HL-60 (cell line): ENCODE measurements around the gene RBPJL.

ENCODE experiments used
- DNase-seq, 2 experiments: peaks; one replicate each; pipeline ENCODE4 v3.0.0-alpha.2; 2010 to 2020; ENCODE audit warnings: low read depth in 1 of 2, low spot score in 1 of 2
- H3K27ac ChIP-seq: fragments of 250-450 bp; sonication (Bioruptor Pico); replicated peaks from 2 replicates; pipeline ENCODE4 v1.5.1; 2020; ENCODE audit warnings: mild to moderate bottlenecking, moderate library complexity
- H3K27me3 ChIP-seq: fragments of 250-450 bp; sonication (Bioruptor Pico); 2 replicates; pipeline ENCODE4 v1.5.1; 2021; ENCODE audit warnings: mild to moderate bottlenecking, moderate library complexity; ENCODE audit not compliant: insufficient read depth, poor library complexity, severe bottlenecking
- H3K4me3 ChIP-seq: replicated peaks from 2 replicates; pipeline ENCODE4 v1.5.1; 2011; ENCODE audit warnings: mild to moderate bottlenecking, control low read depth, low read length; ENCODE audit not compliant: insufficient read depth
- GABPA ChIP-seq: IDR thresholded peaks from 2 replicates; pipeline ENCODE4 v1.6.1; 2012; ENCODE audit warnings: low read depth
- POLR2AphosphoS5 ChIP-seq: IDR thresholded peaks from 2 replicates; pipeline ENCODE4 v1.6.1; 2012; ENCODE audit warnings: low read depth
- SPI1 ChIP-seq: IDR thresholded peaks from 2 replicates; pipeline ENCODE4 v1.6.1; 2012; ENCODE audit warnings: low read depth, mild to moderate bottlenecking, borderline replicate concordance
- TF ChIP-seq, protein P1 (sequence below): IDR thresholded peaks from one replicate; pipeline ENCODE4 v1.5.1; 2011; ENCODE audit warnings: low read length, control low read depth, inconsistent platforms; ENCODE audit not compliant: insufficient read depth
- TF ChIP-seq, protein P2 (sequence below): IDR thresholded peaks from 2 replicates; pipeline ENCODE4 v1.6.1; 2012; ENCODE audit warnings: low read depth; ENCODE audit not compliant: insufficient replicate concordance

RBPJL gene

GRCh38 chr20:45340236-45340847 lies 33.7 kb downstream of the RBPJL start:
- Histone ChIP-seq H3K4me3 (no peak overlapping the region), H3K27me3 (no peaks in the 10 kb centered on the region), H3K27ac (no peak overlapping the region)
- no peak for DNase-seq
- TF ChIP-seq, protein P1, sequence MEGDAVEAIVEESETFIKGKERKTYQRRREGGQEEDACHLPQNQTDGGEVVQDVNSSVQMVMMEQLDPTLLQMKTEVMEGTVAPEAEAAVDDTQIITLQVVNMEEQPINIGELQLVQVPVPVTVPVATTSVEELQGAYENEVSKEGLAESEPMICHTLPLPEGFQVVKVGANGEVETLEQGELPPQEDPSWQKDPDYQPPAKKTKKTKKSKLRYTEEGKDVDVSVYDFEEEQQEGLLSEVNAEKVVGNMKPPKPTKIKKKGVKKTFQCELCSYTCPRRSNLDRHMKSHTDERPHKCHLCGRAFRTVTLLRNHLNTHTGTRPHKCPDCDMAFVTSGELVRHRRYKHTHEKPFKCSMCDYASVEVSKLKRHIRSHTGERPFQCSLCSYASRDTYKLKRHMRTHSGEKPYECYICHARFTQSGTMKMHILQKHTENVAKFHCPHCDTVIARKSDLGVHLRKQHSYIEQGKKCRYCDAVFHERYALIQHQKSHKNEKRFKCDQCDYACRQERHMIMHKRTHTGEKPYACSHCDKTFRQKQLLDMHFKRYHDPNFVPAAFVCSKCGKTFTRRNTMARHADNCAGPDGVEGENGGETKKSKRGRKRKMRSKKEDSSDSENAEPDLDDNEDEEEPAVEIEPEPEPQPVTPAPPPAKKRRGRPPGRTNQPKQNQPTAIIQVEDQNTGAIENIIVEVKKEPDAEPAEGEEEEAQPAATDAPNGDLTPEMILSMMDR: no peak
- no peak for TF ChIP-seq GABPA
- TF ChIP-seq, protein P2, sequence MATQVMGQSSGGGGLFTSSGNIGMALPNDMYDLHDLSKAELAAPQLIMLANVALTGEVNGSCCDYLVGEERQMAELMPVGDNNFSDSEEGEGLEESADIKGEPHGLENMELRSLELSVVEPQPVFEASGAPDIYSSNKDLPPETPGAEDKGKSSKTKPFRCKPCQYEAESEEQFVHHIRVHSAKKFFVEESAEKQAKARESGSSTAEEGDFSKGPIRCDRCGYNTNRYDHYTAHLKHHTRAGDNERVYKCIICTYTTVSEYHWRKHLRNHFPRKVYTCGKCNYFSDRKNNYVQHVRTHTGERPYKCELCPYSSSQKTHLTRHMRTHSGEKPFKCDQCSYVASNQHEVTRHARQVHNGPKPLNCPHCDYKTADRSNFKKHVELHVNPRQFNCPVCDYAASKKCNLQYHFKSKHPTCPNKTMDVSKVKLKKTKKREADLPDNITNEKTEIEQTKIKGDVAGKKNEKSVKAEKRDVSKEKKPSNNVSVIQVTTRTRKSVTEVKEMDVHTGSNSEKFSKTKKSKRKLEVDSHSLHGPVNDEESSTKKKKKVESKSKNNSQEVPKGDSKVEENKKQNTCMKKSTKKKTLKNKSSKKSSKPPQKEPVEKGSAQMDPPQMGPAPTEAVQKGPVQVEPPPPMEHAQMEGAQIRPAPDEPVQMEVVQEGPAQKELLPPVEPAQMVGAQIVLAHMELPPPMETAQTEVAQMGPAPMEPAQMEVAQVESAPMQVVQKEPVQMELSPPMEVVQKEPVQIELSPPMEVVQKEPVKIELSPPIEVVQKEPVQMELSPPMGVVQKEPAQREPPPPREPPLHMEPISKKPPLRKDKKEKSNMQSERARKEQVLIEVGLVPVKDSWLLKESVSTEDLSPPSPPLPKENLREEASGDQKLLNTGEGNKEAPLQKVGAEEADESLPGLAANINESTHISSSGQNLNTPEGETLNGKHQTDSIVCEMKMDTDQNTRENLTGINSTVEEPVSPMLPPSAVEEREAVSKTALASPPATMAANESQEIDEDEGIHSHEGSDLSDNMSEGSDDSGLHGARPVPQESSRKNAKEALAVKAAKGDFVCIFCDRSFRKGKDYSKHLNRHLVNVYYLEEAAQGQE: no peak
- TF ChIP-seq POLR2AphosphoS5: no peak
- no peak for TF ChIP-seq SPI1

- no peak for DNase-seq
- Histone ChIP-seq H3K4me3 (no peak overlapping the region), H3K27ac (no peak overlapping the region), H3K27me3 (no peaks in the 10 kb centered on the region)
- no peak for TF ChIP-seq SPI1
- no peak for TF ChIP-seq GABPA
- TF ChIP-seq, protein P2: no peak
- TF ChIP-seq, protein P1: no peak
- TF ChIP-seq POLR2AphosphoS5: no peak
Observed at GRCh38 chr20:45340951-45341350, 34.3 kb downstream of the RBPJL start.

GRCh38 chr20:45341579-45341938 lies 34.9 kb downstream of the RBPJL start:
- no peak for DNase-seq
- no peak overlapping the region for H3K27ac ChIP-seq
- H3K4me3 ChIP-seq: no peak overlapping the region
- H3K27me3 ChIP-seq: peaks cover under 1% of the 10 kb centered on the region
- no peak for TF ChIP-seq SPI1
- no peak for TF ChIP-seq GABPA
- TF ChIP-seq, protein P1: no peak
- TF ChIP-seq POLR2AphosphoS5: no peak
